ENCODE data around the gene TMEM253.

Gene TMEM253

GRCh38 chr14:21092273-21093011, 8.4 kb upstream of the TMEM253 start:
- no peaks in the 10 kb centered on the region for H3K9me3 Mint-ChIP-seq (ENCODE audit: low read depth)
- H3K27me3 Mint-ChIP-seq: no peaks in the 10 kb centered on the region
- H3K4me3 Mint-ChIP-seq: no peak overlapping the region
- peaks cover 25% of the 10 kb centered on the region for H3K4me1 Mint-ChIP-seq (ENCODE audit: low read depth)
- peaks cover 2% of the 10 kb centered on the region for H3K36me3 Mint-ChIP-seq
- no peak overlapping the region for H3K27ac Mint-ChIP-seq

- H3K36me3 Mint-ChIP-seq: peaks cover 2% of the 10 kb centered on the region
- H3K4me3 Mint-ChIP-seq: no peak overlapping the region
- H3K4me1 Mint-ChIP-seq (ENCODE audit: low read depth): peaks cover 20% of the 10 kb centered on the region
- H3K27me3 Mint-ChIP-seq: no peaks in the 10 kb centered on the region
- no peaks in the 10 kb centered on the region for H3K9me3 Mint-ChIP-seq (ENCODE audit: low read depth)
- no peak overlapping the region for H3K27ac Mint-ChIP-seq
Measured at GRCh38 chr14:21093018-21093417, 7.8 kb upstream of the TMEM253 start.

GRCh38 chr14:21093769-21094681, 6.8 kb upstream of the TMEM253 start:
- Mint-ChIP-seq H3K36me3 (peaks cover 2% of the 10 kb centered on the region), H3K4me1 (ENCODE audit: low read depth) (peaks cover 20% of the 10 kb centered on the region), H3K9me3 (ENCODE audit: low read depth) (no peaks in the 10 kb centered on the region), H3K27ac (no peak overlapping the region), H3K4me3 (no peak overlapping the region), H3K27me3 (no peaks in the 10 kb centered on the region)

- H3K4me3 Mint-ChIP-seq: no peak overlapping the region
- peaks cover 2% of the 10 kb centered on the region for H3K36me3 Mint-ChIP-seq
- H3K27me3 Mint-ChIP-seq: no peaks in the 10 kb centered on the region
- peaks cover 25% of the 10 kb centered on the region for H3K4me1 Mint-ChIP-seq (ENCODE audit: low read depth)
- H3K9me3 Mint-ChIP-seq (ENCODE audit: low read depth): no peaks in the 10 kb centered on the region
- no peak overlapping the region for H3K27ac Mint-ChIP-seq
Measured at GRCh38 chr14:21095430-21096205, 5.2 kb upstream of the TMEM253 start.

GRCh38 chr14:21096438-21096837, 4.4 kb upstream of the TMEM253 start:
- Mint-ChIP-seq H3K4me3 (peak overlapping the region; percentile 33), H3K27me3 (no peaks in the 10 kb centered on the region), H3K4me1 (ENCODE audit: low read depth) (peaks cover 25% of the 10 kb centered on the region), H3K36me3 (peaks cover 2% of the 10 kb centered on the region), H3K9me3 (ENCODE audit: low read depth) (no peaks in the 10 kb centered on the region), H3K27ac (no peak overlapping the region)

GRCh38 chr14:21096978-21097635, 3.8 kb upstream of the TMEM253 start:
- Mint-ChIP-seq H3K27me3 (no peaks in the 10 kb centered on the region), H3K36me3 (no peaks in the 10 kb centered on the region), H3K4me1 (ENCODE audit: low read depth) (peaks cover 25% of the 10 kb centered on the region), H3K27ac (peak overlapping the region; percentile 58), H3K4me3 (peak overlapping the region; percentile 83), H3K9me3 (ENCODE audit: low read depth) (no peaks in the 10 kb centered on the region)

GRCh38 chr14:21097636-21098075, 3.2 kb upstream of the TMEM253 start:
- Mint-ChIP-seq H3K4me3 (peak overlapping the region; percentile 83), H3K36me3 (no peaks in the 10 kb centered on the region), H3K27me3 (no peaks in the 10 kb centered on the region), H3K4me1 (ENCODE audit: low read depth) (peaks cover 23% of the 10 kb centered on the region), H3K27ac (peak overlapping the region; percentile 58), H3K9me3 (ENCODE audit: low read depth) (no peaks in the 10 kb centered on the region)

GRCh38 chr14:21098076-21098891, 2.6 kb upstream of the TMEM253 start, which contains the start of gene ZNF219:
ZNF219 (minus strand) TSS chr14:21098655; CDS start chr14:21093591, 5,064 bp downstream.
- no peaks in the 10 kb centered on the region for H3K9me3 Mint-ChIP-seq (ENCODE audit: low read depth)
- H3K4me3 Mint-ChIP-seq: peak within 1 kb of the TSS; percentile 91
- H3K27me3 Mint-ChIP-seq: no peaks in the 10 kb centered on the region
- peaks cover 22% of the 10 kb centered on the region for H3K4me1 Mint-ChIP-seq (ENCODE audit: low read depth)
- no peaks in the 10 kb centered on the region for H3K36me3 Mint-ChIP-seq
- peak within 1 kb of the TSS; percentile 75 for H3K27ac Mint-ChIP-seq

GRCh38 chr14:21098892-21099595, 1.8 kb upstream of the TMEM253 start:
- Mint-ChIP-seq H3K36me3 (no peaks in the 10 kb centered on the region), H3K4me1 (ENCODE audit: low read depth) (peaks cover 23% of the 10 kb centered on the region), H3K27ac (peak overlapping the region; percentile 75), H3K4me3 (peak overlapping the region; percentile 91), H3K9me3 (ENCODE audit: low read depth) (no peaks in the 10 kb centered on the region), H3K27me3 (no peaks in the 10 kb centered on the region)

- Mint-ChIP-seq H3K4me1 (ENCODE audit: low read depth) (peaks cover 25% of the 10 kb centered on the region), H3K4me3 (peak overlapping the region; percentile 91), H3K27ac (no peak overlapping the region), H3K27me3 (no peaks in the 10 kb centered on the region), H3K36me3 (no peaks in the 10 kb centered on the region), H3K9me3 (ENCODE audit: low read depth) (no peaks in the 10 kb centered on the region)
Measured at GRCh38 chr14:21099596-21099985, 1.3 kb upstream of the TMEM253 start.

- Mint-ChIP-seq H3K27ac (peak overlapping the region; percentile 5), H3K27me3 (no peaks in the 10 kb centered on the region), H3K9me3 (ENCODE audit: low read depth) (no peaks in the 10 kb centered on the region), H3K4me3 (peak overlapping the region; percentile 55), H3K4me1 (ENCODE audit: low read depth) (peaks cover 29% of the 10 kb centered on the region), H3K36me3 (no peaks in the 10 kb centered on the region)
Measured at GRCh38 chr14:21101802-21102413, 1.0 kb downstream of the TMEM253 start.

- Mint-ChIP-seq H3K4me1 (ENCODE audit: low read depth) (peaks cover 23% of the 10 kb centered on the region), H3K36me3 (no peaks in the 10 kb centered on the region), H3K27ac (peak overlapping the region; percentile 94), H3K9me3 (ENCODE audit: low read depth) (no peaks in the 10 kb centered on the region), H3K4me3 (peak overlapping the region; percentile 88), H3K27me3 (no peaks in the 10 kb centered on the region)
Measured at GRCh38 chr14:21102521-21103410, 1.9 kb downstream of the TMEM253 start.
